Stomach (tissue), 4 donors: ENCODE measurements around the gene GADL1.

ENCODE experiments used
- CTCF ChIP-seq, 7 experiments: fragments of 450-650 bp in 4 of 7; fragments of 200-600 bp in 3 of 7; sonication (generic) in 3 of 7; IDR thresholded peaks; one replicate each; pipeline ENCODE4 v1.5.1; 2016 to 2019; ENCODE audit warnings: antibody characterized with exemption in 7 of 7, control low read depth in 2 of 7, mild to moderate bottlenecking in 1 of 7
- POLR2AphosphoS5 ChIP-seq, 3 donors: sonication (generic); formaldehyde crosslinking; IDR thresholded peaks; one replicate each; pipeline ENCODE4 v1.6.1; 2016; ENCODE audit warnings: antibody characterized with exemption in 3 of 3

GRCh38 chr3:30805695-30806094 is 88.8 kb downstream of the GADL1 start:
- TF ChIP-seq CTCF (IDR thresholded peaks at IDR 0.05) (no peak), POLR2AphosphoS5 (IDR thresholded peaks at IDR 0.05) (no peak)
